Stimulated activated CD4-positive, alpha-beta T cell treated with anti-CD3 and anti-CD28 coated beads, Interleukin-15, amount 100 ng/mL, for 1 hour (primary cell): Measurements from ENCODE around the gene ISYNA1.

Source experiments
- DNase-seq, 2 donors: peaks; one replicate each; pipeline ENCODE4 v3.0.0-alpha.2; 2020; ENCODE audit warnings: low read depth in 1 of 2, low spot score in 1 of 2

ISYNA1 gene

DNA sequence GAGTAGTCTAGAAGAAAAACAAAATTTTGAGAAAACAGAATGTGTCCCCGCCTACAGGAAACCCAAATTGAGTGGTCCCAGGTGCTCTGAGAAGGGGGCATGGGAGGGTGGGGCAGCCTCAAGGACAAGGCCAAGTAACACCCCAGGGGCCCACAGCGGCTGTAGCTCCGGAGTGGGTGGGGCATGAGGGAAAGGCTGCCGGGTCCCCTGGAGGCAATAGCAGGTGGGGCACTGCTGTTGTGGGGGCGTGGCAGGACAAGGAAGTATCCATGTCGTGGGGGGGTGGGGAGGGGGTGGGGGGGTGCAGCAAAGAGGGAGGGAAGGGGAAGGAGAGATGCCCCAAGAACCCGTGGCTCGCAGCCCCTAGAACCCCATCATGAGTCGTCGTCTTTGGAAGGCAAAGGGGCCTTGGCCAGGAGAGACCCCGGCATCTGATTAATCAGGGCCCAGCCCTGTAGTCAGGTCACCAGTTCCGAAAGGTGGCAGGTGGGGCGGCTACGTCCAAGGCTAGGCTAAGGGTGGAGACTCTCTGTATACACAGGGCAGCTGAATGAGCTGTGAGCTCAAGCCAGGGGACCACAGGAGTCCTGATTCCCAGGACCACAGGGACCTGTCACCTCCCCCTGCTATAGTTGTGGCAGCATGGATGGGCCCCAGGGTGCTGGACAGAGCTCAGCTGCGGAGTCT lies 7.5 kb upstream of the ISYNA1 start:
- no peak for DNase-seq

DNA sequence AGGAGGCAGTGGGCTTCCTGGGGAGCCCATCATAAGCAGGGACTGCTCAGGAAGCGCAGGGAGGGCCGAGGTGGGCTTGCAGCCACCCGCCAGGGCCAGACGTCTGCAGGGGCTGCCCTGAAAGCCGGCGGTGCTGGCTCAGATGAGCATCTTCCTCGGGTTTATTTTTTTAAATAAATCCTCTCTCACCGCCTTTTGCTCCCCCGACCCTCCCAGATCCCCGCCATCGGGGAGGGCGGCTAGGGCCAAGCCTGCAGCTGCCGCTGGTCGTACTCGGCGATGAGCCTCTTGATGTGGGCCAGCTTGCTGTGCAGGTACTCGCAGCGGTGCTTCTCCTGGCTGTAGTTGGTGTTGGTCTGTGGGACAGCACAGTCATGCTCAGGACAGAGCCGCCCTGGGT lies 6.6 kb upstream of the ISYNA1 start:
- no peak for DNase-seq

DNA sequence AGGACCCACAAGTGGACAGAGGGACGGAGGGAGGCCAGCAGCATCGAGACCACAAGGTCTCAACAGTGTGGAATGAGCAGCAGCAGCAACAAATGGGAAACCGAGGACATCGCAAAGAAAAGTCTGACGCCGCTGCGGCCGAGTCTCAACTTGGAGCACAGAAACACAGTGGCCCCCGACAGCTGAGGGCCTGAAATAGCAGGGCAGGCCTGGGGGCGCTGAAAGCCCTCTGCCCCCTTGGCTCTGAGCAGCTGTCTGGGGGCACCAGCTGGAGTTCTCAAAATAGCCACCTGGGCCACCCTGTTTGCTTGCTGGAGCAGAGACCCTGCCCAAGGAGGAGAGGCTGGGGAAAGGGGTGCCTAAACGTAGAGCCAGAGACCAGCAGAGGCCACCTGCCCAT lies 5.9 kb upstream of the ISYNA1 start:
- DNase-seq, result no peak

GRCh38 chr19:18443406-18443805 lies 5.5 kb upstream of the ISYNA1 start:
- DNase-seq, result no peak

- DNase-seq, result no peak
Observed at GRCh38 chr19:18442941-18443340, 5.0 kb upstream of the ISYNA1 start.

GRCh38 chr19:18441804-18442788 lies 4.2 kb upstream of the ISYNA1 start:
- no peak for DNase-seq

DNA sequence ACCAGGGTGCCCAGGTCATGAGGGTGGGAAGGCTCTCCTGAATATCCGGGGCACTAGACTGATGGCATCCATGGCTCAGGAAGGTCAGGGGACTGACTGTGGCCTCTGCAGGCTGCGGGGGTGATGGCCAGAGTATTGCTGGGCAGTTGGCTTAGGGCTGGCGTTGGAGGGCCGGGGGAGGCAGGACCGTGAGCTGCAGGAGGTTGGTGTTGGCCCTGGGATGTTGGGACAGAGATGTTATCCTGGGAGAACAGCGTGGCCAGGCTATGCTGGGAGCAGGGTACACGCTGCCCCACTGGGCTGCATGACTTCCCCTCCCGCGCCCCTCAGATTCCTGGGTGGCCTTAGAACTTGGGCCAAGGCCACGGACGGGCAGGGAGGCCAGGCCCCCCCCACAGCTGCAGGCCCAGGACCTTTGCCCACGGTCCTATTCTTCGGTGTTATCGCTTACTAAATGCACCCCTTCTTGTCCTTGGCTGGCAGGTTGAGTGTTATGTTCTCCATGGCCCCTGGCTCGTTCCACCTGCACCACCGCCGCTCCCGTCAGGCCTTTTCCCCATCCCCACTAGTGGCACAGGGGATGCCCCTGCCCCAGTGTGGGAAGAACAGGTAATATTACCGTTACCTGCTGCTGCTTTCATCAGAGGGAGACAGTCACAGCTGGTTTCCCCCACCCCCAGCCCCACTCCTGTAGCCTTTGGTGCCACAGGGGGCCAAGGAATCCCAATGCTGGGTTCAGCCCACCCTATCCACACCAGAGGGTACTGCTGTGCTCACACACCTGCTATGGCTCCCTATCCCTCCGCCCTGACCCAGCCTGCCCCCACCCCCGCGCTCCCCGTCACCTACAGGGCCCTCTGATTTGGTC lies 3.2 kb upstream of the ISYNA1 start:
- DNase-seq, result no peak

DNA sequence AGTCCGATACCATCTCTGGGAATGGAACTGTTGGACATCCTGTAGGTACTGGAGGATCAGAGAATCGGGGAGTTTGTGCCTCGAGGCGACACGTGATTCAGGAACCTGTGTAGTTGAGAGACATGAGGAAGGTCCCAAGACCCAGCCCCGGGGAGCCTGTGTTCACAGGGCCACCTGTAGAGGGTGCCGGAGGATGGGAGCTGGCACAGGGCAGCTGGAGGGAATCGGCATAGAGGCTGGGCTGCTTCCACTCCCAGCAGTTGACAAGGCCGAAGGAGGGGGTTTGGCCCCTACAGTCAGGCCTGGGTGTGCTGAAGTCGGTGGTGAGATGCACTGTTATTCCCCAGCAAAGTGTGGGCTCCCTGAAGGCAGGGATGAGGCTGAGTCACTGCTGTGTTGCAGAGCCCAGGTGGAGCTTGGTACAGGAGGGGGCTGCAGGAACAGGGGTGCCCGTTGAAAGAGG lies 2.5 kb upstream of the ISYNA1 start:
- no peak for DNase-seq

DNA sequence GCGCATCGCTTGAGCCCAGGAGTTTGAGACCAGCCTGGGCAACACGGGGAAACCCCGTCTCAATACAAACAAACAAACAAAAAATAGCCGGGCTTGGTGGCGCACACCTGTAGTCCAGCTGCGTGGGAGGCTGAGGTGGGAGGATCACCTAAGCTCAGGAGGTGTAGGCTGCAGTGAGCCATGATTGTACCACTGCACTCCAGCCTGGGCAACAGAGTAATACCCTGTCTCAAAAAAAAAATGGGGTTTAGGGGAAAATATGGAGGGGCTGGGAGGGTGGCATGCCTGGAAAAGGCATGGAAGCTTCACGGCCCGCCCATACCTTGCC lies 1.9 kb upstream of the ISYNA1 start:
- no peak for DNase-seq

GRCh38 chr19:18439025-18439909 lies 1.3 kb upstream of the ISYNA1 start:
- no peak for DNase-seq

DNA sequence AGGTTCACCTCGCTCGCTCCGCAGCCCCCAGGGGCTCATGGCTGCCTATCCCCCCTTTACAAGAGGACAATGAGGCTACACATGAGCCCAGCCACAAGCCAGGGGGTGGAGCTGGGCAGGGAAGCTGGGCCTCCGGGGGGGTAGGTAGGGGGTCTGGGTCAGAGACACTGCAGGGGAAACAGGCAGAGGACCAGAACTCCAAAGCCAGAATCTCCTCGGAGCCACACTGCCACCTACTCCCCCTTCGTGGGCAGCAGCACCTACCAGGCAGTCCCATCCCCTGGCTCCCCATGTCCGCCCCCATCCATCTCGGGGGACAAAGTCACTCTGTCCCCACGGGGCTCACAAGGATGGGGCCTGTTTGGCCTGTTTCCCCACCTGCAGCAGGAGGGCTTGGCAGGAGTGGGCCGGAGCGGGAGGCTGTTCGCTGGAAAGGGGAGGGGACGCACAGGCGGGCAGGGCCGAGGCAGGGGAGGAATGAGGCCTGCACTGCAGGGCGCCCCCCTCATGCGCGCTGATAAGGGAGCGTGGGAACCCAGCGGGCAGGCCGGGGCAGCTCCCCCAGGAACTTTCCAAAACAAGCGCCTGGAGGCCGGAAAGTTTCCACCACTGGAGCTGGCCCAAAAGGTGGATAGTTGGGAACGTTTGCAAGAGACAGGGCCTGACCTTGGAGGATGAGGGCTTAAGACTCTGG lies 545 bp upstream of the ISYNA1 start:
- no peak for DNase-seq

DNA sequence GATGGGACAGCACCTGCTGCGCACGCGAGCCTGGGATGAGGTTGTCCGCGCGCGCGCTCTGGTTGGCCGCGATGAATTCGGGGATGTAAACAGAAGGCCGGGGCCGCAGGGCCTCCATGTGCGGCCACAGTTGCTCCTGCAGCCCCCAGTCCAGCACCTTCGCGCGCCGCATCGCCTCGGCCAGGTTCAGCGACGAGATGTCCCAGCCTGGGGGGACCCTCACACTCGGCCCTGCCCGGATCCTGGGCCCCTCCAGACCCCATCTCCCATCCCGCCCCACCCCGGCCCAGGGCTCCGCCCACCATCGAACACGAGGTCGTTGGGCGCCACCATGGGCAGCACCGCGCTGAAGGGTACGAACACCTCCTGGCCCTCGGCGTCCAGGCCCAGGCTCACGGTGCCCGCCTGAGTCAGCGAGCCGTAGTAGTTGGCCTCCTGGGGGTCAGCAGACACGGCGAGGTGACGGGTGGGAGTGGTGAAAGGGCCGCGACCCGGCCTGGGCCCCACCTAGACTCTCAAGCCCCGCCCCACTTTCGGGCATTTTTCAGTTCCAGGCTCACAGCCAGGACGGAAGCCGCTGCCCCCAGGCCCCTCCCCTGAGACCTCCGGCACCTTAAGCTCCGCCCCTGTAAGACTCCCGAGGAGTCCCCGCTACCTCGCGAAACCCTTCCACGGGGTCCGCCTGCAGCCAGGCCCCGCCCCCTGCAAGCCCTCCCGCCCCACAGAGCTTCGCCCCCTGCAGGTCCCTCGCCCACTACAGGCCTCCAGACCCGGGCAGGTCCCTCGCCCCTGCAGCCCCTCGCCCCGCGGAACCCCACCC lies 1.1 kb downstream of the ISYNA1 start:
- DNase-seq, result peak; percentile 51 to 58

GRCh38 chr19:18435842-18436670 lies 1.9 kb downstream of the ISYNA1 start:
- no peak for DNase-seq

- DNase-seq, result no peak
Observed at GRCh38 chr19:18435178-18435841, 2.6 kb downstream of the ISYNA1 start.

- DNase-seq, result no peak
Observed at GRCh38 chr19:18434411-18435175, 3.3 kb downstream of the ISYNA1 start.

DNA sequence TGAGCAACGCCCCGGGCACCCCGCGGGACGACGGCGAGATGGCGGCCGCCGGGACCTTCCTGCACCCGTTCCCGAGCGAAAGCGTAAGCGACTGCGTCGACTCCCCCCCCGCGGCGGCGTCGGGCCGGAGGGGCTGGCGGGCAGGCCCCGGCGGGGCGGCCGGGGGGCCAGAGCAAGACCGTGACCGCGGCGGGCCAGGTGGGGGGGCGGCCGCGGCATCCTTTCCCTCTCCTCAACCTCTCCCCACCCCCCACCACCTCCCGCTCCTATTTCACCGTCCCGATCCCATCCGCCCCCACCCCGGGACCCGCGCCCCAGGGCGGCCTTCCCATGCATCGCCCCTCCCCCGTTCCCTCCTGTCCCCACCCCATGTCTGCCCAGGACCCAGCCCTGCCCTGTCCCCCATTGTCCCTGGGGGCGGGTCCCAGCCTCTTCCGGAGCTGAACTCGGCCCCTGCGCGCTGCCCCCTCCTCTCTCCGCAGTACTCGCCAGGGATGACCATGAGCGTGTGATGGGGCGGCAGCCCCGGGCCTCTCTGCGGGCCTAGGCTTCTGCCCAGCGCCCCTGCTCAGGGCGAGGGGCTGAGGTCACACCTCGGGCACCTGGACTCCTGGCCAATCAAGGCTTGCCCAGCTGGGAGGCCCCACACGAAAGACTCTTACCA lies 4.1 kb downstream of the ISYNA1 start:
- DNase-seq, result no peak
